Endothelial cell of umbilical vein (primary cell): Measurements from ENCODE around the gene SRSF2.

Experiments used
- CTCF ChIP-seq, 2 donors: IDR thresholded peaks; 1 replicate in 1 of 2; 2 replicates in 1 of 2; pipeline ENCODE4 v1.5.1; 2011; ENCODE audit warnings: low read length in 2 of 2, mild to moderate bottlenecking in 2 of 2, moderate library complexity in 2 of 2, control low read depth in 1 of 2, inconsistent platforms in 1 of 2, low read depth in 1 of 2; ENCODE audit not compliant: insufficient read depth in 1 of 2; ENCODE audit errors: extremely low read depth in 1 of 2
- POLR2A ChIP-seq: IDR thresholded peaks from 2 replicates; pipeline ENCODE4 v1.6.1; 2012; ENCODE audit warnings: low read depth, mild to moderate bottlenecking, control low read depth, low read length

GRCh38 chr17:76707985-76708807 is 28.9 kb downstream of the SRSF2 start:
- TF ChIP-seq CTCF (IDR thresholded peaks at IDR 0.05; ENCODE audit: extremely low read depth in 1 of 2, insufficient read depth in 1 of 2, low read depth in 1 of 2, low read length in 2 of 2): peak; percentile 5 to 15
- TF ChIP-seq POLR2A: no peak
